Measurements from ENCODE around the gene ARHGEF3.

Gene ARHGEF3

DNA sequence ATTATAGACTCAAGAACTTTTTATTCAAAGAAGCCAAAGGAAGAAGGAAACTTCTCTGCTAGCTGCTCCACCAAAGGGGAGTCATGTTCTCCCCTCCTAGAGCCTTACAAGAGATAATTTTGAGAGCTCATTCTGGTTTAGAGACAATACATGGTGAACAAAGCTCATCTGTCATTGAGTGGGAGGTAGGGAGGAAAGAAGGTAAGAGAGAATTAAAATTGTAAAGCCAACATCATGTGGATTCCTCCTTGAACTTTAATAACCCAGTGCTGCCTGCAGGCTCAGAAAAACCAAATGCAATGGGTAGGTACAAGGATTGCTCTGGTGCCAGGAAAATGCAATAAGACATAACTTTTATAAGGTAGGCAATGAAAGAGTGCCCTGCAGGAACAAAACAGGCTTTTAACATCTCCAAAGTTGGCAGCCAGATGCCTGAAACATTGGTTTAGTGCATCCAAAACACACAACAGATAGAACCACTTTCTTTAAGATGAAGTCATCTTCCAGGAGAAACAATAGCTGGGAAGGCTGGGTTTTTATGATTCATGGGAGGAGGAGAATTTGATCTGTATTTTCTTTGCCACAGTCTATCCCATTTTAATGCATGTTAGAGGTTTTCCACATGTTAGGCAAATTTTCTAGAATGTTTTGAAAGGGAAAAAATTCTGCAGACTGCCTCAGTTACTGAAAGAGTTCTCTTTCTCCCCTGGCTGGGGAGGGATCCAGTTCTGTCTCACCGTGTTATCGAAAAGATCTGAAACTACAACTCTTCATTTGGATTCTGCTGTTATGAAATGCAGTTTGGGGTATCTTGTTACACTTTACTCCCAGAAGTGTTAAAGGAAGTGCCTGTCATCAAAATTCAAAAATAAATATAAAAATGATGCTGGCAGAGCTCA, 11.3 kb upstream of the ARHGEF3 start:
- TF ChIP-seq CTCF (conservative IDR thresholded peaks at IDR 0.05): no peak
- H3K27ac ChIP-seq: peak overlapping the region; percentile 90

DNA sequence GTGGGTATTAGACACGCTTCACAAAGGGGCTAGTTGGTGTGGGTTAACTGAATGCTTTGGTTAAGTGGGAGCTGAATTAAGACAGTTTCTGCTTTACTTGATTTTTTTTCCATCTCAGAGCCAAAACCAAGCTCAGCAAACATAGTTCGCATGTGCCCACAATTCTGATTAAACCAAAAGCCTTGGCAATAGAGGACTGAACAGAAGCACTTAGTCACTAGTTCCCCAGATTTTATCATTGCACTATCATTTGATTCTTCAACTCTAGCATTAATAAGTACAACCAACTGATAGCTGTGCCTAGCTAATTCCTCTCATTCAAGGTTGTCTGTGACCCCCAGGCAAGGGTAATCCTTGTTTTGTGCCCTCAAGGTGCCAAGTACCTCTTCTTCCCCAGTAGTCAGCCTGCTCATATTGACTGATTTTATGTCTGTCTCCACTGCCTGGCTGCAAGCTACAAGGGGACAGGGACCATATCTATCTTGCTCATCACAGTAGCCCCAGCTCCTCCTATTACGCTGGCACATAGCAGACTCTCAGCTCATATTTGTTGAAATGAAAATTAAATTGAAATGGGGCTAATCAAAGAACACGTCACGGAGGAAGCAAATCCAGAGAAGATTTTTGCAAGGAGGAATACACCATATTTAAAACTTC, 9.9 kb upstream of the ARHGEF3 start:
- H3K27ac ChIP-seq: peak overlapping the region; percentile 90
- no peak for TF ChIP-seq CTCF (conservative IDR thresholded peaks at IDR 0.05)

DNA sequence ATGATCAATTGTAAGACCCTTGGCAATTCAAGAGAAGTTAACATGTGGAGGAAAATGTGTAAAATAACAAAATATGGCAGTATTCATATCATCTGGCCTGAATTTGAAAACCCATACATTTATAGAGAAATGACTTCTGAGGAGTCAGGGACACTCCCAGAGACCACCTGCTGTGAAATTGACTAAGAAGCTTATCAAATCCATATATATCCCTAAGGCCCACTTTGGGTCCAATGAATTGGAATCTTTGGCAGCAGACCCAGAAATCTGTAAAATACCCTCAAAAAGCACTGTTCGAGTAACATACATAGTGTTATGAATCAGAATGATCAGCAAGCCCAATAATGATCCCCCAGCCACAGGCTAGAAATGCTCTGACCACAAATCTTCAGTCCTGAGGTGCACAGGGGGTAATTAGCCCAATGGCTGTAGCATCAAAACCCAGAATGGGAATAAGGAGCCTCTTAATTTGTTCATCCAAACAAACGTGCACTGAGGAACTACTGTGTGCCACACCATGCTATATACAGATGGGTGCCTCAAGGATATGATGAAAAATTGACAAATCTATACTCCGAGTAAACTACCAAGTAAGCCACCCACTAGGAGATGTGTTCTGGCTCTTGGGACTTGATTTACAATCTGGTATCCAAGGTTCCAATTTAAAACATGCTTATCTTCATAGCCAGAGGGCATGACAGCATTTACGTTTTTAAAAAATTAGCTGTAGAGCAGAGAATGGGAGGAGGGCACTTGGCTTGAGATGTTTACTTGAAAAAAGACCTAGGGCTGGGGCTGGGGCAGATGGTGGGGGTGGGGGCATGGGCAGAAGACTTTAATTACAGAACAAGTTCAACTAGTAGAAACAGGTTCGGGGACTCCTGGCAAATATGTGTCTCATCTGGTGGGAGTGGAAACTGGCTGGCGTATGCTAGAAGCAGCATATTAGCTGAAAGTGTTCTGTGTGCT, 9.1 kb upstream of the ARHGEF3 start:
- TF ChIP-seq CTCF (conservative IDR thresholded peaks at IDR 0.05): no peak
- H3K27ac ChIP-seq: peak overlapping the region; percentile 90

DNA sequence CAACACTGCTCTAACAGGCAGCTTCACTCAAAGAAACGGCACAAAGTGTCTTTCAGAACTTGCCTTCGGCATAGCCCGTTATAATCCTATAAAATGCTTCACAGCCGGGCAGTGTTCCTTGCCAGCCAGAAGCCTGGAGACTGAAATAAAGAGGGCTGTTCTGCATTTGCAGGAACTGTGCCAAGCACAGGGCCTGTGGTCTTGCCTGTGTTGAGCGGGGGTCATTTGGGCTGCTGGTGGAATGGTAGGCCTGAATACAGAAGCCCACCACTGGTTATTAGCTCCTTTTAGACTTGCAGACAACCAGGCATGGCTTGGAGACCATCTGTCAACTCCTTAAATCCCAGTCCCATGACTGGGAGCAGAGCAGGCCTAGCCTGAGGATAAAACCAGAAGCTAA, 4.7 kb upstream of the ARHGEF3 start:
- TF ChIP-seq CTCF (conservative IDR thresholded peaks at IDR 0.05): no peak
- no peak overlapping the region for H3K27ac ChIP-seq

GRCh38 chr3:56802790-56803189, 1.0 kb upstream of the ARHGEF3 start:
- TF ChIP-seq CTCF (conservative IDR thresholded peaks at IDR 0.05): no peak
- H3K27ac ChIP-seq: peak overlapping the region; percentile 68; the same call in 1 of the 2 replicates

DNA sequence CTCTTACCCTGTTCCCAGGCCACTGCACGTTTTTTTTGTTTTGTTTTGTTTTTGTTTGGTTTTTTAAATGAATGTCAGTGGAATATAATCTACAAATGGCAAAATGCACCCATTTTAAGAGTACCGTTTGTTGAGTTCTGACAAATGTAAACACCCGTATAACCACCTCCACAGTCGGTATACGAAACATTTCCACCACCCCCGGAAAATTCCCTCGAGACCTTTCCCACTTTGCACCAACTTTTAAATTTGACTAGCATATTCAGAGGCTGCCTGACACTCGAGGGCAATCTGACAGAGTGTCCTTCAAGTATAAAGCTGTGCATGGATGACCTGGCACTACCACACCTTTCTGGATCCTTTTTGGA, 613 bp upstream of the ARHGEF3 start:
- peak; percentile 28 for TF ChIP-seq CTCF (conservative IDR thresholded peaks at IDR 0.05)
- H3K27ac ChIP-seq: peak overlapping the region; percentile 68
